Lower leg skin (tissue), 3 donors: ENCODE measurements around the gene NUMA1.

Experiments
- POLR2A ChIP-seq, 2 donors: fragments of 450-650 bp; IDR thresholded peaks; one replicate each; pipeline ENCODE4 v1.6.1; 2016 to 2017; ENCODE audit warnings: antibody characterized with exemption in 2 of 2, mild to moderate bottlenecking in 1 of 2, moderate library complexity in 1 of 2
- TF ChIP-seq, protein P1 (sequence below), 3 donors: fragments of 450-650 bp; IDR thresholded peaks; one replicate each; pipeline ENCODE4 v1.5.1; 2016; ENCODE audit warnings: antibody characterized with exemption in 3 of 3, mild to moderate bottlenecking in 3 of 3, moderate library complexity in 2 of 3

DNA sequence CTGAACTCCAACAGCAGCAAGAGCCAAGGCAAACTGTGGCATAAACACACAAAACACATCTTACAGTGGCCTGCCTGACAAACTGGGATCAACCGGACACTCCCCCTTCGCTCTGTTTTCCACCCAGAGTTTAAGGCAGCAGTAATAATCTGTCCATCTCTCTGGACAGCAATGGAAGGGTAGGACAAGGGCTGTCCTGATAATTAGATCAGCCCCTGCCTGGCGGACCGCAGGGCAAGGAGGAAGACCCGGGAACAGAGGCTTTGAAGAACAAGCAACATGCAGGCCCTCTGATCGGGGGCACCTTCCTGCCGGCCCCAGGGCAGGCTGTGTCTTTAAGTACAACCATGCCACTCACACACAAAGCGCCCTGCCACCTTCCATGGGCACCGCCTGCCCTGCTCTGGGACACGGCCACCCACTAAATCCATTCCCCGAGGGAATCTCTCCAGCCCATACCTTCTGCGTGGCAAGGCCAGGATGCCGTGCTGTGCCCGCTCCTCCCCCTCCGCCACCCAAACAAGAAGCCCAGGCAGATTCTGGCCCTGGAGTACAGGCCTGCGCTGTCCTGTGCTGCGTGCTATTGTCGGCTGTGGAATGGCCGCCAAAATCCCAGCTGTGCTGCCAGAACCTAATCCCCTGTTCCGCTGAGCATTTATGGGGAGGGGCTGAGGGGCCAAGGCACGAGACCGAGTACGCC is 38.8 kb downstream of the NUMA1 start:
- TF ChIP-seq POLR2A (IDR thresholded peaks at IDR 0.05) = no peak
- TF ChIP-seq, protein P1, sequence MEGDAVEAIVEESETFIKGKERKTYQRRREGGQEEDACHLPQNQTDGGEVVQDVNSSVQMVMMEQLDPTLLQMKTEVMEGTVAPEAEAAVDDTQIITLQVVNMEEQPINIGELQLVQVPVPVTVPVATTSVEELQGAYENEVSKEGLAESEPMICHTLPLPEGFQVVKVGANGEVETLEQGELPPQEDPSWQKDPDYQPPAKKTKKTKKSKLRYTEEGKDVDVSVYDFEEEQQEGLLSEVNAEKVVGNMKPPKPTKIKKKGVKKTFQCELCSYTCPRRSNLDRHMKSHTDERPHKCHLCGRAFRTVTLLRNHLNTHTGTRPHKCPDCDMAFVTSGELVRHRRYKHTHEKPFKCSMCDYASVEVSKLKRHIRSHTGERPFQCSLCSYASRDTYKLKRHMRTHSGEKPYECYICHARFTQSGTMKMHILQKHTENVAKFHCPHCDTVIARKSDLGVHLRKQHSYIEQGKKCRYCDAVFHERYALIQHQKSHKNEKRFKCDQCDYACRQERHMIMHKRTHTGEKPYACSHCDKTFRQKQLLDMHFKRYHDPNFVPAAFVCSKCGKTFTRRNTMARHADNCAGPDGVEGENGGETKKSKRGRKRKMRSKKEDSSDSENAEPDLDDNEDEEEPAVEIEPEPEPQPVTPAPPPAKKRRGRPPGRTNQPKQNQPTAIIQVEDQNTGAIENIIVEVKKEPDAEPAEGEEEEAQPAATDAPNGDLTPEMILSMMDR (IDR thresholded peaks at IDR 0.05) = no peak
